ENCODE results near the gene EXOC6B.

The EXOC6B gene

GRCh38 chr2:72750977-72751639, 74.7 kb downstream of the EXOC6B start:
- ATAC-seq: no peak
- Mint-ChIP-seq H3K4me3 (no peak overlapping the region), H3K27me3 (no peaks in the 10 kb centered on the region), H3K9me3 (no peaks in the 10 kb centered on the region), H3K36me3 (ENCODE audit: low read depth) (no peaks in the 10 kb centered on the region), H3K27ac (no peak overlapping the region), H3K4me1 (no peaks in the 10 kb centered on the region)
- no peak for DNase-seq

GRCh38 chr2:72750466-72750865, 75.4 kb downstream of the EXOC6B start:
- no peaks in the 10 kb centered on the region for H3K27me3 Mint-ChIP-seq
- no peaks in the 10 kb centered on the region for H3K36me3 Mint-ChIP-seq (ENCODE audit: low read depth)
- H3K27ac Mint-ChIP-seq: no peak overlapping the region
- no peaks in the 10 kb centered on the region for H3K9me3 Mint-ChIP-seq
- DNase-seq (no peak), ATAC-seq (no peak)
- no peak overlapping the region for H3K4me3 Mint-ChIP-seq
- no peaks in the 10 kb centered on the region for H3K4me1 Mint-ChIP-seq

- Mint-ChIP-seq H3K4me3 (no peak overlapping the region), H3K9me3 (no peaks in the 10 kb centered on the region), H3K4me1 (no peaks in the 10 kb centered on the region), H3K27ac (no peak overlapping the region), H3K27me3 (no peaks in the 10 kb centered on the region), H3K36me3 (ENCODE audit: low read depth) (no peaks in the 10 kb centered on the region)
- ATAC-seq (no peak), DNase-seq (no peak)
Observed at GRCh38 chr2:72747344-72747743, 78.5 kb downstream of the EXOC6B start.

GRCh38 chr2:72745679-72746368, 80.0 kb downstream of the EXOC6B start:
- no peak for DNase-seq
- Mint-ChIP-seq H3K9me3 (no peaks in the 10 kb centered on the region), H3K4me1 (no peaks in the 10 kb centered on the region), H3K27me3 (no peaks in the 10 kb centered on the region), H3K4me3 (no peak overlapping the region), H3K27ac (no peak overlapping the region), H3K36me3 (ENCODE audit: low read depth) (no peaks in the 10 kb centered on the region)
- ATAC-seq: no peak

- H3K4me3 Mint-ChIP-seq: no peak overlapping the region
- no peaks in the 10 kb centered on the region for H3K4me1 Mint-ChIP-seq
- H3K36me3 Mint-ChIP-seq (ENCODE audit: low read depth): no peaks in the 10 kb centered on the region
- DNase-seq: no peak
- no peak for ATAC-seq
- no peaks in the 10 kb centered on the region for H3K9me3 Mint-ChIP-seq
- H3K27ac Mint-ChIP-seq: no peak overlapping the region
- no peaks in the 10 kb centered on the region for H3K27me3 Mint-ChIP-seq
Observed at GRCh38 chr2:72744049-72744448, 81.8 kb downstream of the EXOC6B start.

GRCh38 chr2:72743481-72743880, 82.4 kb downstream of the EXOC6B start:
- H3K36me3 Mint-ChIP-seq (ENCODE audit: low read depth): no peaks in the 10 kb centered on the region
- no peaks in the 10 kb centered on the region for H3K4me1 Mint-ChIP-seq
- no peaks in the 10 kb centered on the region for H3K27me3 Mint-ChIP-seq
- DNase-seq (no peak), ATAC-seq (no peak)
- H3K4me3 Mint-ChIP-seq: no peak overlapping the region
- no peaks in the 10 kb centered on the region for H3K9me3 Mint-ChIP-seq
- H3K27ac Mint-ChIP-seq: no peak overlapping the region

GRCh38 chr2:72738096-72738495, 87.7 kb downstream of the EXOC6B start:
- no peak overlapping the region for H3K4me3 Mint-ChIP-seq
- H3K27me3 Mint-ChIP-seq: no peaks in the 10 kb centered on the region
- H3K9me3 Mint-ChIP-seq: no peaks in the 10 kb centered on the region
- no peaks in the 10 kb centered on the region for H3K36me3 Mint-ChIP-seq (ENCODE audit: low read depth)
- ATAC-seq (no peak), DNase-seq (no peak)
- H3K4me1 Mint-ChIP-seq: no peaks in the 10 kb centered on the region
- no peak overlapping the region for H3K27ac Mint-ChIP-seq

- H3K27me3 Mint-ChIP-seq: no peaks in the 10 kb centered on the region
- ATAC-seq (no peak), DNase-seq (no peak)
- no peaks in the 10 kb centered on the region for H3K36me3 Mint-ChIP-seq (ENCODE audit: low read depth)
- no peaks in the 10 kb centered on the region for H3K9me3 Mint-ChIP-seq
- H3K27ac Mint-ChIP-seq: no peak overlapping the region
- no peaks in the 10 kb centered on the region for H3K4me1 Mint-ChIP-seq
- H3K4me3 Mint-ChIP-seq: no peak overlapping the region
Observed at GRCh38 chr2:72734432-72734831, 91.4 kb downstream of the EXOC6B start.

GRCh38 chr2:72731116-72731515, 94.7 kb downstream of the EXOC6B start:
- no peaks in the 10 kb centered on the region for H3K36me3 Mint-ChIP-seq (ENCODE audit: low read depth)
- DNase-seq (no peak), ATAC-seq (no peak)
- no peak overlapping the region for H3K4me3 Mint-ChIP-seq
- no peaks in the 10 kb centered on the region for H3K4me1 Mint-ChIP-seq
- H3K27ac Mint-ChIP-seq: no peak overlapping the region
- H3K27me3 Mint-ChIP-seq: no peaks in the 10 kb centered on the region
- no peaks in the 10 kb centered on the region for H3K9me3 Mint-ChIP-seq

GRCh38 chr2:72727356-72727755, 98.5 kb downstream of the EXOC6B start:
- Mint-ChIP-seq H3K4me3 (no peak overlapping the region), H3K9me3 (no peaks in the 10 kb centered on the region), H3K4me1 (no peaks in the 10 kb centered on the region)

GRCh38 chr2:72723769-72724370, 102.0 kb downstream of the EXOC6B start:
- ATAC-seq (no peak), DNase-seq (no peak)
- Mint-ChIP-seq H3K4me1 (no peaks in the 10 kb centered on the region), H3K36me3 (ENCODE audit: low read depth) (peaks cover 3% of the 10 kb centered on the region), H3K4me3 (no peak overlapping the region), H3K9me3 (no peaks in the 10 kb centered on the region), H3K27me3 (no peaks in the 10 kb centered on the region), H3K27ac (no peak overlapping the region)

More at GRCh38 chr2:72727356-72727755, 98.5 kb downstream of the EXOC6B start:
- ATAC-seq: no peak
- H3K27ac Mint-ChIP-seq: no peak overlapping the region
- H3K27me3 Mint-ChIP-seq: no peaks in the 10 kb centered on the region
- no peaks in the 10 kb centered on the region for H3K36me3 Mint-ChIP-seq (ENCODE audit: low read depth)
- DNase-seq: no peak

GRCh38 chr2:72722492-72723070, 103.3 kb downstream of the EXOC6B start:
- DNase-seq (no peak), ATAC-seq (no peak)
- Mint-ChIP-seq H3K27me3 (no peaks in the 10 kb centered on the region), H3K4me1 (no peaks in the 10 kb centered on the region), H3K27ac (no peak overlapping the region), H3K4me3 (no peak overlapping the region), H3K9me3 (no peaks in the 10 kb centered on the region), H3K36me3 (ENCODE audit: low read depth) (peaks cover 3% of the 10 kb centered on the region)

GRCh38 chr2:72719416-72719815, 106.4 kb downstream of the EXOC6B start:
- H3K9me3 Mint-ChIP-seq: no peaks in the 10 kb centered on the region
- H3K36me3 Mint-ChIP-seq (ENCODE audit: low read depth): peaks cover 3% of the 10 kb centered on the region
- no peak for DNase-seq
- H3K27me3 Mint-ChIP-seq: no peaks in the 10 kb centered on the region
- no peak overlapping the region for H3K4me3 Mint-ChIP-seq
- no peak for ATAC-seq
- H3K4me1 Mint-ChIP-seq: no peaks in the 10 kb centered on the region
- no peak overlapping the region for H3K27ac Mint-ChIP-seq

GRCh38 chr2:72718876-72719275, 107.0 kb downstream of the EXOC6B start:
- ATAC-seq (no peak), DNase-seq (no peak)
- no peaks in the 10 kb centered on the region for H3K9me3 Mint-ChIP-seq
- no peaks in the 10 kb centered on the region for H3K4me1 Mint-ChIP-seq
- no peak overlapping the region for H3K27ac Mint-ChIP-seq
- H3K27me3 Mint-ChIP-seq: no peaks in the 10 kb centered on the region
- H3K36me3 Mint-ChIP-seq (ENCODE audit: low read depth): peaks cover 3% of the 10 kb centered on the region
- H3K4me3 Mint-ChIP-seq: no peak overlapping the region

GRCh38 chr2:72716601-72717000, 109.2 kb downstream of the EXOC6B start:
- ATAC-seq: no peak
- no peak overlapping the region for H3K4me3 Mint-ChIP-seq
- H3K27me3 Mint-ChIP-seq: no peaks in the 10 kb centered on the region
- no peak for DNase-seq
- H3K27ac Mint-ChIP-seq: no peak overlapping the region
- no peaks in the 10 kb centered on the region for H3K4me1 Mint-ChIP-seq
- peaks cover 3% of the 10 kb centered on the region for H3K36me3 Mint-ChIP-seq (ENCODE audit: low read depth)
- no peaks in the 10 kb centered on the region for H3K9me3 Mint-ChIP-seq

Measured in activated naive CD8-positive, alpha-beta T cell treated with anti-CD3 and anti-CD28 coated beads, Interleukin-2, amount 50 U/mL, for 24 hours (primary cell).